Stimulated activated CD4-positive, alpha-beta T cell treated with anti-CD3 and anti-CD28 coated beads, Interleukin-1b, Interleukin-23, amount 100 ng/mL, for 48 hours (primary cell): ENCODE results near the gene ATAD3A.
"Not testable (repeated sequence)": the region's sequence is repeated elsewhere in the genome, so short reads cannot be mapped to it uniquely, and the experiment has no call there.

Source experiments
- DNase-seq: peaks from one replicate; pipeline ENCODE4 v3.0.0-alpha.2; 2020

ATAD3A gene

DNA sequence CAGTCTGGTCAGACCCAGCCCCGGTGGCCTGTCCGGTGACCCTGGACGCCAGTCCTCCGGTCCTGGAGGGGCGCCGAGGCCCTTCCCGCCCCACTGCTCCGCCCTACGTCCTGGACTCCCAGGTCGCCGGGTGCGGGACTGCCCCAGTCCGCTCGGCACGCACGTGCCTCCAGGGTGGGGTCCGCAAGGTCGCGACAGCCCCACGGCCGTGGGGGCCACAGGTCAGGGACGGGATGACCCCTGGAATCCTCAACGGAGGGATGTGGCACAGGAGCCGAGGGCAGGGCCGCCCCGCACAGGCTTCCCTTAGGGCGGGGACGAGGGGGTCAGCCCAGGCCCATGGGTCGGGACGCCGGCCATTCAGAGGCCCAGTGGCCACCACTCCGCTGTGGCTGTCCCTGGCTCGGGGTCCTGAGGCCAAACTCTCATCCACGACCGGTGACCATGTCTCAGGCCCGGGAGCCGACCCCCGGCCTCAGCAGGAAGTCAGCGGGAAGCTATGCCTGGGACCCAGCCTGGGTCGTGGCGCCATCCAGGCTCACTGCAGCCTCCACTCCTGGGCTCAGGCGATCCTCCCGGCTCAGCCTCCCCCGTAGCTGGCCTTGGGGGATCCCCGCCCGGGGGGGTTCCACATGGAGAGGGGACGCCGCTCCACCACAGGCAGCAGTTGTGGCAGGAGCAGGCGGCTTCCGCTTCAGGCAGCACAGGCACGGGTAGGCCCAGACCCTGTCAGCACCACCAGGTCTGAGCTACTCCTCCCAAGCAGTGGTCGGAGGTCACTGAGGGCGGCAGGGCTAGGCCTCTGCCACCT lies 29.1 kb downstream of the ATAD3A start:
- no peak for DNase-seq

GRCh38 chr1:1541956-1542765 lies 30.2 kb downstream of the ATAD3A start:
- no peak for DNase-seq

DNA sequence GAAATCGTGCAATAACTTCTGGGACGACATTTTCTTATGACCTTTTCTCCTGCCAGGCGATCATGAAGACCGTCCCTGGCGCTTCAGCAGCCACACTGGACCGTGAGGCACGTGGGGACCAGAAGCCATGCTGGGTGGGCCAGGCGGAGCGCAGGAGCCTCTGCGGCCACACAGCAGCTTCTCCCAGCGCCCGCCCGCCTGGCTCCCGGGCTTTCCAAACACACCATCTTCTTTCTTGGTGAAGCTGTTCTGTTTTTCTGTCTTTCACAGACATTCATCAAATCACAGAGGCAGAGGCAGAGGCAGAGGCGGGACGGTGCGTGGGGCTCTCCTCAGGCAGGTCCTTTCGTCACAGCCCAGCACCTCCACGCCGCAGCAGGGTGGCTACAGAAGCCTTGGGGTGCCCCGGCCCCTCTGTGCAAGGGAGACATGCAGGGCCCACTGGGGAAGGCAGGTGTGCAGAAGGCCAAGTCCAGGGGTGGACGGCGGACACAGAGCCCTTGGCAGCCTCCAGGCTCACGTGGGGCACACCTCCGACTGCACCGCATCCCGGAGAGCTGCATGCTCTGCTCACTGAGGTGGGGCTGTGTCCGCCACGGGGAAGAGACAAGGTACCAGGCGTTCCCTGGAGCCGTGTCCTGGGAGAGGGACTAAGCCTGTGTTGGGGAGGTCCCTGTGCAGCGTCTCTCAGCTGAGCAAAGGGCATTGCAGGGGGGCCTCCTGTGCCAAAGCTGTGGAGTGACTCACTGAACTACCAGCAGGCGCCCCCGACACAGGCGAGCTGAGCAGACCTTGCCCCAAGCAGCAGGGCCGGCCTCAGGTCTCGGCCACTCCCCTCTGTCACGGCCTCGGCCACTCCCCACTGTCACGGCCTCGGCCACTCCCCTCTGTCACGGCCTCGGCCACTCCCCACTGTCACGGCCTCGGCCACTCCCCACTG lies 31.1 kb downstream of the ATAD3A start:
- no peak for DNase-seq

DNA sequence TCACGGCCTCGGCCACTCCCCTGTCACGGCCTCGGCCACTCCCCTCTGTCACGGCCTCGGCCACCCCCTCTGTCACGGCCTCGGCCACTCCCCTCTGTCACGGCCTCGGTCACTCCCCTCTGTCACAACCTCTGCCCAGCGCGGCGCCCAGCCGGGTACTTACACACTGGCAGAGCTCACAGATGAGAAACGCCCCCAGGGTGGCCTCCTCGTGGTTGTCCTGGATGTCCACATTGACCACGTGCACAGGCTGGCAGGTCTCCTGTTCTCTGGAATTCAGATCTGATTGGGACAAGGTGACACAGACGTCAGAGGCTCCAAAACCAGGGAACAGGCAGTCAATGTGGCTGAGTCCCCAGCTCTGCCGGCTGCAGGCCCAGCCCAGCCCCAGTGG lies 31.7 kb downstream of the ATAD3A start:
- DNase-seq: no peak

DNA sequence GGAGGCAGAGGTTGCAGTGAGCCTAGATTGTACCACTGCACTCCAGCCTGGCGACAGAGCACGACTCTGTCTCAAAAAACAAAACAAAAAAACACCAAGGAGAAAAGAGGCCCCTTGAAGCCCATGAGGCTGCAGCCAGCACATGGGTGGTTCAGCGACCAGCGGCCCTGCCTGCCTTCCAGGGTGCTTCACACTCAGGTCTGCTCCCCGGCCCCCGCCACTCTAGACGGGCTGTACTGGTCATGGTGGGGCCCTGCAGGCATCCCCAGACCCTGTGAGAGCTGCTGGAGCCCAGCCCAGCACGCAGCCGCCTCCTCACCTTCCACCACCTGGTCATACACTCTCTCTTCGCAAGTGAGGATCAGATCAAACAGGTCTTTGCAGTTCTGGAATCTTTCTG lies 32.6 kb downstream of the ATAD3A start:
- DNase-seq: no peak

- no peak for DNase-seq
Observed at GRCh38 chr1:1545946-1546737, 34.2 kb downstream of the ATAD3A start.

GRCh38 chr1:1547011-1547410 lies 35.0 kb downstream of the ATAD3A start:
- DNase-seq: no peak

- no peak for DNase-seq
Observed at GRCh38 chr1:1547476-1547875, 35.5 kb downstream of the ATAD3A start.

DNA sequence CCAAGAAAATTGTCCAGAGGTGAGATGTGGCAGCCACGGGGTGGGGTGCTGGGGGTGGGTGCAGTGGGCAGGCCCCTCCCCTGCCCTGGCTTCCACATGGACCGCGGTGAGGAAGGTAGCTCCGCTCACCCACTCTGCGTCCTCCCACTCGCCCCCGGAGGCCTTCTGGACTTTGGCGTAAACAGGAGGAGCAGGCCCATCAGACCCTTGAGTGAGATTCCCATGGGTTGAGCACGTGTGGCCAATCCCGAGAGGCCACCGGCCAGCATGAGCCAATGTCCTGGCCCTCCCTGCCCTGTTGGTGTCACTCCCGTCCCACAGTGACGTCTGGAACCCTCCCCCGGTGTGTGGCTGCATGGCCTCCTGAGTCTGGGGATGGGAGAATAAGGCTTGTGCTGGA lies 36.6 kb downstream of the ATAD3A start:
- no peak for DNase-seq

- DNase-seq: no peak
Observed at GRCh38 chr1:1550087-1550486, 38.1 kb downstream of the ATAD3A start.

DNA sequence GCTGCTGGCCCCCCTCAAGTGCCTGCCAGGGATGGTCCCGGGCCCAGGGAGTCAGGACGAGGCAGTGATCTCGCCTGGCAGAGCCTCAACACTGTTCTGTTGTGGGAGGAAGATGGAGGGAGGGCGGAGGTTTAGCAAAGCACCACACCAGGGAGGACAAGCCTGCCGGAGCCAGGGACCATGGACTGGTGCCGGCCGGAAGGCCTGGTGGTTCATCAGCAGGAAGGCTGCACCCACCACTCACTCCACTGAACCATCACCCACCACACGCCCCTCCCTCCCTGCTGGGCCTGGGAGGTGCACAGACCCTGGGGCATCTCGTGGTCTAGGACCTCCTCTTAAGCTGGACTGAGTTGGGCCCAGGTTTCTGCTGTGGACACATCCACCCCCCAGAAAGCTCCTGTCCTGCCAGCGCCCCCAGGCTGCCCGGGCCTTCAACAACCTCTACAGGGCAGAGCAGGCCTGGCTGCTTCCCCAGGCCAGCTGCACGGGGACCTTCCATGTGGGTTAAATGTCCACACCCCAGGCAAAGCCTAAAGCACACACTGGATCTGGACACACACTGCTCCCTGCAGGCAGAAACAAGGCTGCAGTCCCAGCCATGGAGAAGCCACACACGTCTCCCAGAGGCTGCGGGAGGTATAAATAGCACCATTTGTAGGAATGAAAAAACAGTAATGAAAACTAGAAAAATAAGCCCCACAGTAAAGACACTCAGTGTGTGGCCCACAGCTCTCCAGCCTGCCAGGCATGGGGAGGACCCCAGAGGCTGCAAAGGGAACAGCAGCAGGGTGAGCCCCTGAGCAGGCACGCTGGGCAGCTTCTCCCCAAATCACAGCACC lies 38.9 kb downstream of the ATAD3A start:
- DNase-seq: no peak

DNA sequence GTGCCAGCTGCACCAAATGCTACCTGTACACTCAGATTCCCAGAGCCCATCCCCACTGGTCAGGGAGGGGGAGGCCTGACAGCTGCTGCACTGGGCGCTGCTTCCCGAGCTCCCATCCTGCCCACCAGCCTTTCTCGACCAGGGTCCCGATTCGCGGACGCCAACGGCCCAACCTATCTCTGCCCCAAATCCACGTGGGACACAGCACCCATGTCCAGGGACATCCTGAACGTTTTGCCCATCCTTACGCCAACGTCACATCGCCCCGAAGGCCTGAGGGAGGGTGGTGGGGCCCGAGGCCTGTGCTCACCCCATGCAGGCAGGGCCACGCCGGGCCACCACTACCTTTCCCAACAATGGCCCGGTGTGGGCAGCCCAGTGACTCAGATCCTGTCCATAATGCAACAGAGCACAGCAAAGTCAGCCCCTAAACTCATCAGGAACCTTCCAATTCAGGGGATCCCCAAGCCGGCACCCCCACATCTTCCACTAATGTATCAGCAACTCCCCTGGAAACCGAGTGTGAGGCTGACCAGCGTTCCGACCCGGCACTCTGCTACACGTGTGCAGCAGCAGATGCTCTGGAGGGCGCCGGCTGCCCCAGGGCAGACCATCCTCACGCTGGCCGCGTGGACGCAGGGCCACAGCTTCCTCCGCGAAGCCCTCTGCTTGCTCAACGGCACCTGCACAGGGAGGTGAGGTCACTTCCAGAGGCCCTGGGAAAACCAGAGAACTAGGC lies 39.7 kb downstream of the ATAD3A start:
- DNase-seq: no peak

DNA sequence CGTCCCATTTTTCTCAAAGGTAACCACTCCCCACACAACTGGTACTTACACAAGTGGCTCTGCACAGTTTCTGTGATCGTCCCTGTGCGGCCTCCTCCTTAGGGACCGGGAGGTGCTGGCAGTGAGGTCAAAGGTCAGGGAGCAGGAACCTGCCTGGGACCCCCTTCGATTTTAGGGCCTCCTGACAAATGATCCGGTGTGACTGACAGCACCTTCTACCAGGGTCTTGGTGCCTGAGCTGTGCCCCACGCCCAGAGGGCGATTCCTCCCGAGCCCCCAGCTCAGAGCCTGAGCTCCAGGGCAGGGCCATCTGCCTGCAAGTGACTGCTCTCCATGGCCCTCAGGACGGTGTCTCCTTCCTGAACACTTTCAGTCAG lies 40.3 kb downstream of the ATAD3A start:
- DNase-seq: no peak

DNA sequence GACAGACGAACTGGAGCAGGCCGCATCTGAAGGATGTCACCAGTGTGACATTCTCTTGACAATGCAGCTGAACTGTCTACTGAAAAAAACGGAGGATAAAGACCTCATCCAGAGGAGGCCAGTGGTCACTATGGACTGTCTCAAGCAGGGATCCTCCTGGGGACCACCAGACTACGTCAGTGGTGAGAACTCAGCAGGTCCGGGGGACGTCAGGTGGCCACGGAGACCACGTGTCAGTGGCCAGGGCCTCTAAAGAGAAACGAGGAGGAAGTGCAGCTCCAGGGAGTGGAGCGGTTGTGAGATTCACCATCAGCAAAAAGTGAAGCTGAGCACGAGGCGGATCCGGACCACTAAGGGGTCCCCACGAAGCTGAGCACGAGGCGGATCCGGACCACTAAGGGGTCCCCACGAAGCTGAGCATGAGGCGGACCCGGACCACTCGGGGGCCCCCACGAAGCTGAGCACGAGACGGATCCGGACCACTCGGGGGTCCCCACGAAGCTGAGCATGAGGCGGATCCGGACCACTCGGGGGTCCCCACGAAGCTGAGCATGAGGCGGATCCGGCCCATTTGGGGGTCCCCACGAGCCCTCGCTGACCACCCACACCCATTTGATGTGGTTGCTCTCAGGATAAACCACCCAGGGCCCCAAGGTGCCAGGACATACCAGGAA lies 42.0 kb downstream of the ATAD3A start:
- no peak for DNase-seq

GRCh38 chr1:1554550-1554925 lies 42.6 kb downstream of the ATAD3A start:
- no peak for DNase-seq

GRCh38 chr1:1554926-1555915 lies 43.3 kb downstream of the ATAD3A start:
- DNase-seq: no peak

DNA sequence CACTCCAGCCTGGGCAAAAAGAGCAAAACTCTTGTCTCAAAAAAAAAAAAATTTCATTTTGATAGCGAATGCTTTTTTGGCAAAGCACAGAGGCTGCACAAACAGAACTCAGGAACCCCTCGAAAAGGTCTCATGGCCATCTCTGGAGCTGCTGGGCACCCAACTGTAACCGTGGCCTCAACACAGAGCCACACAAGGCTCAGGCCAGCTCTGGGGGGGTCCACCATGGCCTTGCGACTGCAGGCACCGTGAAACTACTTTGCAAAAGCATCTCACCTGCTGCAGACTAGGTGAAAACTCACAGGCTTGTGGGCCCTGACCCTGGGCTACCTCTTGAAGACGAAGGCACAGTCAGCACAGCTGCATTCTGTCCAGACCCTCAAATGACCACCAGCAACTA lies 44.5 kb downstream of the ATAD3A start:
- DNase-seq: no peak

DNA sequence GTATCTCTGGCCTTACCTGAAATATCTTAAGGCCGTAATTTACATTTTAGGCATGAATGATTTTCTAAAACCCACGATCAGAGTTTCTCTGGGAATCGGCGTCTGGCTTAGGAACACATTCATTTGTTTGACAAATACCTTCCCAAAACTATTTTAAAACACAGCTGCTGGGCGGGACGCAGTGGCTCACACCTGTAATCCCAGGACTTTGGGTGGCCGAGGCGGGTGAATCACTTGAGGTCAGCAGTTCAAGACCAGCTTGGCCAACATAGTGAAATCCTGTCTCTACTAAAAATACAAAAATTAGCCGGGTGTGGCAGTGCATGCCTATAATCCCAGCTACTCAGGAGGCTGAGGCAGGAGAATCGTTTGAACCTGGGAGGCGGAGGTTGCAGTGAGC lies 45.0 kb downstream of the ATAD3A start:
- DNase-seq: not testable (repeated sequence)

DNA sequence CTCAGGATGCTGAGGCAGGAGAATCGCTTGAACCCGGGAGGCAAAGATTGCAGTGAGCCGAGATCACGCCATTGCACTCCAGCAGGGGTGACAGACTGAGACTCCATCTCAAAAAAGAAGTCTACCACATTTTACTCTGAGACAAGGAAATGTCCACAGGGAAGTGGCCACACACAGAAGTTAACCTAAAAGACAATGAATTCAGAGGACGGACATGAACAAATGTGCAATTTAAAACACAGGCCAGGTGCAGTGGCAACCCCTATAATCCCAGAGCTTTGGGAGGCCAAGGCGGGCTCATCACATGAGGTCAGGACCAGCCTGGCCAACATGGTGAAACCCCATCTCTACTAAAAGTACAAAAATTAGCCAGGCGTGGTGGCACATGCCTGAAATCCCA lies 45.7 kb downstream of the ATAD3A start:
- not testable (repeated sequence) for DNase-seq
